CD4-positive, CD25-positive, alpha-beta regulatory T cell (primary cell): ENCODE results near the gene SCYL2. TPM values are rescaled to one million over a fixed set of nuclear protein-coding genes. Genes with fewer than 3 reads are reported as not detected.

ENCODE experiments used
- ATAC-seq, 2 donors: fragments of 150-1000 bp; cut with Tn5 transposase; one replicate each; pipeline ENCODE4 v1.10.0; 2021; ENCODE audit warnings: low read depth in 2 of 2, moderate number of reproducible peaks in 2 of 2, moderate library complexity in 1 of 2
- DNase-seq, 3 donors: peaks; one replicate each; pipeline versions ENCODE4 v3.0.0 to v3.0.0-alpha.2; 2012 to 2022; ENCODE audit warnings: mixed read lengths in 1 of 3
- H3K27ac ChIP-seq: one replicate; pipeline ENCODE4 v1.7.0; 2013; ENCODE audit warnings: mild to moderate bottlenecking, low read length; ENCODE audit not compliant: insufficient read depth, poor library complexity, severe bottlenecking
- H3K27me3 ChIP-seq: one replicate; pipeline ENCODE4 v1.7.0; 2013; ENCODE audit warnings: low read length; ENCODE audit not compliant: control insufficient read depth, insufficient read depth
- H3K36me3 ChIP-seq: one replicate; pipeline ENCODE4 v1.7.0; 2013; ENCODE audit warnings: mild to moderate bottlenecking, low read length, moderate library complexity; ENCODE audit not compliant: control insufficient read depth, insufficient read depth
- H3K4me1 ChIP-seq: 2 replicates; pipeline ENCODE4 v1.7.0; 2013; ENCODE audit warnings: mild to moderate bottlenecking, low read length; ENCODE audit not compliant: insufficient read depth, control insufficient read depth, poor library complexity, severe bottlenecking
- H3K4me3 ChIP-seq: one replicate; pipeline ENCODE4 v1.7.0; 2013; ENCODE audit warnings: low read depth, mild to moderate bottlenecking, low read length, moderate library complexity
- H3K9me3 ChIP-seq, 2 experiments: 1 replicate in 1 of 2; 2 replicates in 1 of 2; pipeline ENCODE4 v1.7.0; 2013; ENCODE audit warnings: low read length in 2 of 2, mild to moderate bottlenecking in 1 of 2, moderate library complexity in 1 of 2; ENCODE audit not compliant: control insufficient read depth in 2 of 2
- H3K27ac Mint-ChIP-seq, 3 donors: one replicate each; pipeline ENCODE4 v1.8.0; 2020 to 2022; ENCODE audit warnings: mild to moderate bottlenecking in 3 of 3, mixed read lengths in 3 of 3, moderate library complexity in 2 of 3
- H3K27me3 Mint-ChIP-seq: one replicate; pipeline ENCODE4 v1.8.0; 2022; ENCODE audit warnings: mild to moderate bottlenecking, mixed read lengths
- H3K36me3 Mint-ChIP-seq: one replicate; pipeline ENCODE4 v1.8.0; 2020; ENCODE audit warnings: mixed read lengths
- H3K4me1 Mint-ChIP-seq, 4 donors: one replicate each; pipeline ENCODE4 v1.8.0; 2020 to 2022; ENCODE audit warnings: mixed read lengths in 4 of 4, mild to moderate bottlenecking in 1 of 4
- H3K4me3 Mint-ChIP-seq, 4 donors: one replicate each; pipeline ENCODE4 v1.8.0; 2020 to 2022; ENCODE audit warnings: mild to moderate bottlenecking in 4 of 4, mixed read lengths in 4 of 4, moderate library complexity in 3 of 4
- H3K9me3 Mint-ChIP-seq, 7 donors: one replicate each; pipeline ENCODE4 v1.8.0; 2020 to 2022; ENCODE audit warnings: mixed read lengths in 7 of 7, mild to moderate bottlenecking in 3 of 7, moderate library complexity in 2 of 7
- polyA plus RNA-seq, 4 donors: library from polyadenylated mRNA; unstranded; fragments of 300-500 nt; fragmentation: Illumina TruSeq; gene quantifications; one replicate each; pipeline ENCODE4 v1.2.3, GENCODE V29; 2021
- total RNA-seq: library from RNA; stranded (reverse); gene quantifications from one replicate; pipeline ENCODE4 v1.2.3, GENCODE V29; 2022

The SCYL2 gene
- total and polyA plus RNA-seq, 5 donors from 2014 or later = 17.0 to 41.8 (median 23.0) TPM

GRCh38 chr12:100381379-100381778, 114.4 kb downstream of the SCYL2 start:
- Histone ChIP-seq H3K4me3 (no peak overlapping the region), H3K27me3 (no peaks in the 10 kb centered on the region), H3K4me1 (no peaks in the 10 kb centered on the region), H3K9me3 (no peaks in the 10 kb centered on the region), H3K27ac (no peak overlapping the region), H3K36me3 (no peaks in the 10 kb centered on the region)
- Mint-ChIP-seq H3K27me3 (no peaks in the 10 kb centered on the region), H3K27ac (no peak overlapping the region), H3K4me1 (no peaks in the 10 kb centered on the region), H3K9me3 (peaks cover 0 to 2% (median 0%) of the 10 kb centered on the region in 7 donors), H3K36me3 (no peaks in the 10 kb centered on the region), H3K4me3 (no peak overlapping the region)
- ATAC-seq = no peak
- DNase-seq = no peak

- no peak overlapping the region for H3K27ac ChIP-seq
- no peak overlapping the region for H3K4me3 Mint-ChIP-seq
- H3K4me3 ChIP-seq = no peak overlapping the region
- no peak for DNase-seq
- H3K27ac Mint-ChIP-seq = no peak overlapping the region
- H3K36me3 Mint-ChIP-seq = no peaks in the 10 kb centered on the region
- peaks cover 0 to 2% (median 0%) of the 10 kb centered on the region in 7 donors for H3K9me3 Mint-ChIP-seq
- no peaks in the 10 kb centered on the region for H3K27me3 Mint-ChIP-seq
- no peaks in the 10 kb centered on the region for H3K9me3 ChIP-seq
- H3K4me1 ChIP-seq = no peaks in the 10 kb centered on the region
- no peaks in the 10 kb centered on the region for H3K27me3 ChIP-seq
- H3K36me3 ChIP-seq = no peaks in the 10 kb centered on the region
- ATAC-seq = no peak
- H3K4me1 Mint-ChIP-seq = no peaks in the 10 kb centered on the region
These were observed 115.4 kb downstream of the SCYL2 start for GRCh38 chr12:100382338-100382737.

- Histone ChIP-seq H3K27me3 (no peaks in the 10 kb centered on the region), H3K4me1 (no peaks in the 10 kb centered on the region), H3K4me3 (no peak overlapping the region), H3K36me3 (no peaks in the 10 kb centered on the region), H3K9me3 (no peaks in the 10 kb centered on the region), H3K27ac (no peak overlapping the region)
- Mint-ChIP-seq H3K4me3 (no peak overlapping the region), H3K9me3 (no peaks in the 10 kb centered on the region), H3K4me1 (no peaks in the 10 kb centered on the region), H3K36me3 (no peaks in the 10 kb centered on the region), H3K27ac (no peak overlapping the region), H3K27me3 (no peaks in the 10 kb centered on the region)
- ATAC-seq = no peak
- DNase-seq = no peak
These were observed 116.9 kb downstream of the SCYL2 start for GRCh38 chr12:100383586-100384558.

DNA sequence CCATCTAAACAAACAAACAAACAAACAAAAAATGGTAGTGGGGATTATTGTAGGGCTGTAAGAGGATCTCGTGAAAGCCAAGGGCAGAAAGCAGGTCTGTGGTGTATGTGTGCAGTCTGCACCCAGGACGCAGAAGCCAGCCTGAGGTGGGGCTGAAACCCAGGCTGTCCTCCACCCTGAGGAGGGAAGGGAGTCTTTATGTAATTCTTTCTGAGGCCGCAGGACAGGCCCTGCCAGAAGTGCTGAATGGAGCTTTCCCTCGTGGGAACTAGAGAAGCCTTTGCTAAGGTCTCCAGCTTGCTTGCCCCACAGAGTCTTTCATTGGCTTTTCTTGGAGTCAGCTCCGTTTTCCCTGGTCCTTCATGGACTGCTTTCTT, 117.6 kb downstream of the SCYL2 start:
- Mint-ChIP-seq H3K36me3 (no peaks in the 10 kb centered on the region), H3K27ac (no peak overlapping the region)

DNA sequence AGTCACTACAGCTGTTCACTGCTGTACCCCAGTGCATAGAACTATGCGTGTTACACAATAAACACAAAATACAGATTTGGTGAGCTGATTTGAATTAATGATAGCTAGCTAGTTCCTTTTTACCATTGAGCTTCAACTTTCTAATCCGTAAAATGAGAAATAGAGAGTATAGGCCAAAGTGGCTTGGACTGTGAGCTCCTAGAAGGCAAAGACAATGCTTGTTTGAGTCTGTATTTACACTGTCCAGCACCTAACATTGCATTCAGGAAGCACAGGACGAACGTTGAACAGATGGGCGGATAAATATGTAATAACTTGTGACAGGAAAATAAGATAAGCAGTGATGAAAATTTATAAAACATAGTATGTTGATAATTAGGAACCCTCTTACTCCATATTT, 121.4 kb downstream of the SCYL2 start:
- ATAC-seq = no peak
- H3K4me1 Mint-ChIP-seq = no peaks in the 10 kb centered on the region

More for the DNA sequence above, 117.6 kb downstream of the SCYL2 start:
- Histone ChIP-seq H3K27ac (no peak overlapping the region), H3K27me3 (no peaks in the 10 kb centered on the region), H3K9me3 (no peaks in the 10 kb centered on the region), H3K36me3 (no peaks in the 10 kb centered on the region), H3K4me1 (no peaks in the 10 kb centered on the region), H3K4me3 (no peak overlapping the region)
- ATAC-seq (peak in 1 of 2 donors; percentile 16), DNase-seq (no peak)
- Mint-ChIP-seq H3K9me3 (no peaks in the 10 kb centered on the region), H3K27me3 (no peaks in the 10 kb centered on the region), H3K4me3 (no peak overlapping the region), H3K4me1 (no peaks in the 10 kb centered on the region)

More for the DNA sequence above, 121.4 kb downstream of the SCYL2 start:
- Mint-ChIP-seq H3K4me3 (no peak overlapping the region), H3K36me3 (no peaks in the 10 kb centered on the region), H3K27ac (no peak overlapping the region), H3K27me3 (peaks cover 5% of the 10 kb centered on the region), H3K9me3 (no peaks in the 10 kb centered on the region)
- no peak for DNase-seq
- H3K27ac ChIP-seq = no peak overlapping the region
- H3K4me3 ChIP-seq = no peak overlapping the region
- no peaks in the 10 kb centered on the region for H3K9me3 ChIP-seq
- no peaks in the 10 kb centered on the region for H3K4me1 ChIP-seq
- no peaks in the 10 kb centered on the region for H3K36me3 ChIP-seq
- no peaks in the 10 kb centered on the region for H3K27me3 ChIP-seq

Other genes with a start within 250 kb of the SCYL2 start
- 26.5 TPM for gene BLTP3B, start 124.3 kb upstream of the SCYL2 start, total RNA-seq
- gene BLTP3B, start 124.3 kb upstream of the SCYL2 start, polyA plus RNA-seq = 10 to 100 TPM; 12.1 to 17.9 (median 16.4) TPM
- gene ACTR6, start 66.4 kb upstream of the SCYL2 start, total RNA-seq = 30.6 TPM
- gene ACTR6, start 66.4 kb upstream of the SCYL2 start, polyA plus RNA-seq = 10 to 100 TPM; 36.2 to 41.9 (median 39.5) TPM
- not detected for gene DEPDC4, start 98 bp upstream of the SCYL2 start, total RNA-seq
- 1 to 10 TPM in 1 of 4 donors, under 1 TPM in 2, not detected in 1; 0.31 to 1.1 (median 0.50) TPM for gene DEPDC4, start 98 bp upstream of the SCYL2 start, polyA plus RNA-seq
- gene SLC17A8, start 89.9 kb downstream of the SCYL2 start, total RNA-seq = not detected
- gene SLC17A8, start 89.9 kb downstream of the SCYL2 start, polyA plus RNA-seq = not detected
- not detected for gene NR1H4, start 206.7 kb downstream of the SCYL2 start, total RNA-seq
- not detected for gene NR1H4, start 206.7 kb downstream of the SCYL2 start, polyA plus RNA-seq